ENCODE data around the gene CERK. TPM values are rescaled to one million over a fixed set of nuclear protein-coding genes. Genes with fewer than 3 reads are reported as not detected.

Gene CERK
- total and polyA plus RNA-seq, 5 experiments from 2014 or later = 39.4 to 185 (median 61.2) TPM

- ATAC-seq (no peak), DNase-seq (no peak)
- Mint-ChIP-seq H3K27ac (peak overlapping the region in 2 of 10 donors; percentile 14 to 66), H3K4me1 (peaks cover 25 to 78% (median 47%) of the 10 kb centered on the region in 4 donors), H3K27me3 (no peaks in the 10 kb centered on the region), H3K4me3 (peak overlapping the region in 1 of 10 donors; percentile 6), H3K9me3 (no peaks in the 10 kb centered on the region), H3K36me3 (peaks cover 4 to 66% (median 5%) of the 10 kb centered on the region in 3 donors)
- POLR2A ChIA-PET = interaction anchor here (2.4 kb wide), 1 partner anchor 36 kb away, joined by 11 read pairs; the partner anchor contains the start of gene TBC1D22A
Measured at GRCh38 chr22:46726986-46727317, 11.1 kb downstream of the CERK start.

DNA sequence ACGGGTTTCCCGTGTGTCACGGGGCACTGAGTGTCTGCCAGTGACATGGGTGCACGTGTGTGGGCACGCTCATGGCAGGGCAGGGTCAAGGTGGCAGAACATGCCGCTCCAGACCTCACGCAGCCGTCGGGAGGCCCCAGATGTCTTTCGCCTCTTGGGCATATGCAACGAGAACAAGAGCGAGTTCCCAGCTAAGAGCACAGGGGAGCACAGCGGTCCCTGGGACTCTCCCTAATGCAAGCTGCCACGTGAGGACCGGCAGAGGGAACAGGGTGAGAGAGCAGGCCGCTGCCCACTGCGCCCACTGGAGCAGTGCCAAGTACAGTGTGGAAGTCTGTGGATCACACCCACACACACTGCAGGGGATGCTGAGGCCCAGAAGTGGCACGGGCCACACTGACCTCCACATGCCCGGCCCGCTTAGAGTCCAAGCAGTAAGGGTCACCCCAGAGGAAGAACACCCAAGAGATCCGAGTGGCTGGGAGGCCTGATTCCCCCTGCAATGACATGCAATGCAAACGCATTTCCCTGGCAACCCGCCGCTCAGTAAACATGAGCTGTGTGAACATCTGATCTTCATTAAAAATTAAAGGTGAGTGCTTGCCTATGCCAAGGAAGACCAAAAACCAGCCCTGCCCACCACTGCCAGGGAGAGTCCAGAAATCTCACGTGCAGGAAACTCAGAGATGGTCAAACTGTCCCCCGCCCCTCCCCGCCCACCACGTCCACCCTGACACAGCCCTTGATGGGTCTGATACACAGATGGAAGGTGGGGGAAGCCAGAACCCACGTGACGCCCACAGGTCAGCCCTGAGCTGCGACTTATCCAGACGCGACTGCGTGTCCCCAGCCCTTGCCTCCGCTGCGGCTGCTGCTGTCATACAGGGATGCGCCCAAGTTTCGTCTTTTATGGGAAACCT lies 11.7 kb downstream of the CERK start:
- ATAC-seq (no peak), DNase-seq (no peak)
- no peaks in the 10 kb centered on the region for H3K9me3 Mint-ChIP-seq
- no peak overlapping the region for H3K4me3 Mint-ChIP-seq
- peak overlapping the region in 2 of 10 donors; percentile 25 to 53 for H3K27ac Mint-ChIP-seq
- H3K36me3 Mint-ChIP-seq = peaks cover 3 to 61% (median 5%) of the 10 kb centered on the region in 3 donors
- no peaks in the 10 kb centered on the region for H3K27me3 Mint-ChIP-seq
- peaks cover 21 to 78% (median 41%) of the 10 kb centered on the region in 4 donors for H3K4me1 Mint-ChIP-seq
- POLR2A ChIA-PET = interaction anchor here (0.8 to 2.4 kb wide), 2 partner anchors 36 kb away, joined by 4 to 11 read pairs; partner anchors contain the start of gene TBC1D22A

GRCh38 chr22:46725096-46725495 lies 13.0 kb downstream of the CERK start:
- DNase-seq (no peak), ATAC-seq (no peak)
- Mint-ChIP-seq H3K36me3 (peaks cover 3 to 61% (median 5%) of the 10 kb centered on the region in 3 donors), H3K27me3 (no peaks in the 10 kb centered on the region), H3K27ac (peak overlapping the region in 3 of 10 donors; percentile 40 to 79 (median 53)), H3K4me3 (no peak overlapping the region), H3K9me3 (no peaks in the 10 kb centered on the region), H3K4me1 (peaks cover 14 to 69% (median 29%) of the 10 kb centered on the region in 4 donors)
- POLR2A ChIA-PET = no interaction called here

GRCh38 chr22:46723882-46724281 lies 14.2 kb downstream of the CERK start:
- no peaks in the 10 kb centered on the region for H3K9me3 Mint-ChIP-seq
- H3K36me3 Mint-ChIP-seq = peaks cover 5 to 70% (median 8%) of the 10 kb centered on the region in 3 donors
- DNase-seq (no peak), ATAC-seq (no peak)
- peak overlapping the region in 5 of 10 donors; percentile 4 to 91 (median 66) for H3K27ac Mint-ChIP-seq
- H3K4me1 Mint-ChIP-seq = peaks cover 14 to 60% (median 27%) of the 10 kb centered on the region in 4 donors
- H3K4me3 Mint-ChIP-seq = no peak overlapping the region
- H3K27me3 Mint-ChIP-seq = no peaks in the 10 kb centered on the region
- POLR2A ChIA-PET = interaction anchor here (0.6 to 2.1 kb wide), 2 partner anchors 38 to 135 kb away, joined by 4 to 5 read pairs; partner anchors contain the start of gene TBC1D22A

DNA sequence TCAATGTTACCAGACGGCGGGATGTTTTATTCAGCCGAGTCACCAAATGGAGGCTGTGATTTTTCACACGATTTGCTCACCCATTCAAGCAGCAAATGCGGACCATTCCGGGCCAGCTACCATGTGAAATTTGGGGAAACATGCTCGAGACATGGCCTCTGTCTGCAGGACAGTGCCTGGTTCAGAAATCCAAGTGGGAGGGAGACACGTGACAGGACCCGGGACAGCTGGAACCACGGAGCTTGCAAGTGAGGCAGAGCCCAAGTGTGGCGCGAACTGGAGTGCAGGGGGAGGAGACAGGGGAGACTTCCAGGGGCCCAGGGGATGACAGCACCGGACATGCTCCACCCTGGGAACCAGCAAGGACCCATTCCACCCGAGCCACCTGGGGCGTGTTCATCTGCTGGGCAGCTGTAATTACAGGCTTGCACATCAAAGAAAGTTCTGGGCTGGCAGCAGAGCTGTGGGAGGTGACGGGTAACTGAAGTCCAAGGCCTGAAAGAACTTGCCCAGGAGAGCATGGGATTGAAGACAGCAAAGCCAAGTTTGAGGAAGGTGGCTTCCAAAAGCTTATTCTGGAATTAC lies 16.5 kb downstream of the CERK start:
- no peak overlapping the region for H3K4me3 Mint-ChIP-seq
- peaks cover 5 to 78% (median 12%) of the 10 kb centered on the region in 3 donors for H3K36me3 Mint-ChIP-seq
- H3K9me3 Mint-ChIP-seq = no peaks in the 10 kb centered on the region
- POLR2A ChIA-PET = interaction anchor here (0.6 to 2.1 kb wide), 3 partner anchors 15 to 828 kb away, joined by 3 to 7 read pairs (median 3); no protein-coding TSS in a partner anchor
- peaks cover 10 to 41% (median 17%) of the 10 kb centered on the region in 4 donors for H3K4me1 Mint-ChIP-seq
- DNase-seq (no peak), ATAC-seq (no peak)
- H3K27ac Mint-ChIP-seq = peak overlapping the region in 6 of 10 donors; percentile 22 to 51 (median 36)
- no peaks in the 10 kb centered on the region for H3K27me3 Mint-ChIP-seq

DNA sequence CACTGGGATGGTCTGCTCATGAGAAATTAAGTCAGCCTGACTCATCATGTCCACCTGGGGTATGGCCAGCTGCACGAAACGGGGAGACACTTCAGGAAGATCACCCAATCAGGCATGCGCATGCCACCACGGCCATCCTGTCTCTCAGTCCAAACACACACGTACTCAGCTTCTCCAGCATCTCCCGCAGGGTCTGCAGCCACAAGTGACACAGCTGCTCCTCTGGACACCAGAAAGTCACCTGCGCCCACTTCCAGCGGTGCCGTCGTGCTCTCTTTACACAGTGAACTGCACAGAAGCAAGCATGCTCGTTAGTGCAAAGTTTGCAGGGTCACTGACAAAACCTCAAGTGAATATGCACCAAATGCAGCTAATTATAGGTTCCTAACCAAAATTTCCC lies 18.1 kb downstream of the CERK start:
- Mint-ChIP-seq H3K4me1 (peaks cover 11 to 32% (median 14%) of the 10 kb centered on the region in 4 donors), H3K9me3 (no peaks in the 10 kb centered on the region), H3K27ac (peak overlapping the region in 2 of 10 donors; percentile 31 to 43), H3K4me3 (no peak overlapping the region), H3K27me3 (no peaks in the 10 kb centered on the region), H3K36me3 (peaks cover 5 to 81% (median 13%) of the 10 kb centered on the region in 3 donors)
- POLR2A ChIA-PET = no interaction called here
- peak in 1 of 10 donors; percentile 38 for DNase-seq
- ATAC-seq = no peak

- Mint-ChIP-seq H3K36me3 (peaks cover 5 to 90% (median 22%) of the 10 kb centered on the region in 3 donors), H3K4me3 (no peak overlapping the region), H3K9me3 (no peaks in the 10 kb centered on the region), H3K27ac (peak overlapping the region in 3 of 10 donors; percentile 3 to 37 (median 6)), H3K4me1 (peaks cover 7 to 10% (median 8%) of the 10 kb centered on the region in 4 donors), H3K27me3 (no peaks in the 10 kb centered on the region)
- DNase-seq (no peak), ATAC-seq (no peak)
- POLR2A ChIA-PET = no interaction called here
Measured at GRCh38 chr22:46714550-46714949, 23.5 kb downstream of the CERK start.

- Mint-ChIP-seq H3K4me3 (no peak overlapping the region), H3K9me3 (no peaks in the 10 kb centered on the region), H3K36me3 (peaks cover 11 to 90% (median 32%) of the 10 kb centered on the region in 3 donors), H3K4me1 (peaks cover 4 to 10% (median 8%) of the 10 kb centered on the region in 4 donors), H3K27ac (peak overlapping the region in 2 of 10 donors; percentile 31 to 39), H3K27me3 (no peaks in the 10 kb centered on the region)
- ATAC-seq = no peak
- DNase-seq = no peak
- POLR2A ChIA-PET = interaction anchor here (0.7 kb wide), 1 partner anchor 706 kb away, joined by 3 read pairs; no protein-coding TSS in a partner anchor
Measured at GRCh38 chr22:46712288-46712687, 25.8 kb downstream of the CERK start.

DNA sequence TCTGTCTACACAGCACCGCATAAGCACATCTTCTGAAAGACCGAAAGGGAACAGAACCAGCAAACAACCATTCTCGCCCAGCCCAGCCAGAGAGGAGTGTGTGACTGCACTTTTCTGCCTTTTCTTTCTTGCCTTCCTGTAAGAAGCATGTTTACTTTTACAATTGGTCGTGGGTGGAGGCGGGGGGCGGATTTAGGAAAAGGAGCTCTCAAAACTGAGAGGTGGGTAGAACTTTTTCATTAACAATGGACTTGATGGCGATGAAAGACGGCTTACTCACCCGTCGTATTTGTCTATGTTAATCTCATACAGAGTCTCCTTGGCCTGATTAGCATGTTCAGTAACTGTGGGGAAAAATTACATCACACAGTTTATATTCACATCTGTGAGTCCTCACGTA lies 27.2 kb downstream of the CERK start:
- H3K4me3 Mint-ChIP-seq = no peak overlapping the region
- no peaks in the 10 kb centered on the region for H3K9me3 Mint-ChIP-seq
- ATAC-seq (no peak), DNase-seq (no peak)
- H3K27me3 Mint-ChIP-seq = no peaks in the 10 kb centered on the region
- peaks cover 4 to 10% (median 8%) of the 10 kb centered on the region in 4 donors for H3K4me1 Mint-ChIP-seq
- peak overlapping the region in 1 of 10 donors; percentile 21 for H3K27ac Mint-ChIP-seq
- peaks cover 11 to 94% (median 35%) of the 10 kb centered on the region in 3 donors for H3K36me3 Mint-ChIP-seq
- POLR2A ChIA-PET = interaction anchor here (0.5 kb wide), 1 partner anchor 20 kb away, joined by 3 read pairs; no protein-coding TSS in a partner anchor

DNA sequence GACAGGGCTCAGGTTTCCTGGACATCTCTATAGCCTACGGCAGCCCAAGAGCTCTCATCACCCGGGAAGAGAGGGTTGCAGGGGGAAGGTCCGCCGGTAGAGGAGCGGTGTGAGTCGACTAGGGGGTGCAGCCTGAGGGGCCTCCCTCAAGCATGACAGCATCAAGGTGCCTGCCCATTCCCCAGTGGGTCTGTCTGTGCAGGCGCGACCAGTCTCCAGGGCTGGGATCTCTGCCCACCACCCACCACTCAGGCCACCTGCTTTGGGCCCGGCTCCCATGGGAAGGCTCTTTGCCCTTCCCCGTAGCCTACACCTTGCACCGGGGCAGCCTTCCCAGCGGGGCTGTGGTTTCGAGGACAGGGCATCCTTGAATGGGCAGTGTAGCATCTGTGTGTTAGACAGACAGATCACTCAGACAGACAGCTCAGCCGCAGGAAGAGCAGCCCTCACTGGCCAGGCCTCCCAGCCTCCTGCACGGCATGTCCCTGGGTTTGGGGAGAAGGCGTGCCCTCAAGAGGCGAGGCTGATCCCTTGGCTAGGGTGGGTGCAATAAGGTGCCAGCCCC lies 29.2 kb downstream of the CERK start:
- peak overlapping the region in 2 of 10 donors; percentile 46 to 68 for H3K27ac Mint-ChIP-seq

GRCh38 chr22:46707827-46708570 lies 30.1 kb downstream of the CERK start:
- H3K27me3 Mint-ChIP-seq = no peaks in the 10 kb centered on the region
- peaks cover 1 to 7% (median 5%) of the 10 kb centered on the region in 4 donors for H3K4me1 Mint-ChIP-seq
- H3K9me3 Mint-ChIP-seq = no peaks in the 10 kb centered on the region
- H3K27ac Mint-ChIP-seq = peak overlapping the region in 1 of 10 donors; percentile 68
- no peak overlapping the region for H3K4me3 Mint-ChIP-seq
- DNase-seq (no peak), ATAC-seq (no peak)
- POLR2A ChIA-PET = no interaction called here
- peaks cover 11 to 97% (median 33%) of the 10 kb centered on the region in 3 donors for H3K36me3 Mint-ChIP-seq

More for the DNA sequence above, 29.2 kb downstream of the CERK start:
- ATAC-seq (no peak), DNase-seq (no peak)
- H3K27me3 Mint-ChIP-seq = no peaks in the 10 kb centered on the region
- H3K9me3 Mint-ChIP-seq = no peaks in the 10 kb centered on the region
- peaks cover 3 to 7% (median 7%) of the 10 kb centered on the region in 4 donors for H3K4me1 Mint-ChIP-seq
- POLR2A ChIA-PET = interaction anchor here (1.3 kb wide), 1 partner anchor 27 kb away, joined by 3 read pairs; no protein-coding TSS in a partner anchor
- H3K4me3 Mint-ChIP-seq = no peak overlapping the region
- H3K36me3 Mint-ChIP-seq = peaks cover 11 to 97% (median 36%) of the 10 kb centered on the region in 3 donors

Data from naive thymus-derived CD8-positive, alpha-beta T cell (primary cell).